Measurements from ENCODE around the gene CFAP46. TPM values are rescaled to one million over a fixed set of nuclear protein-coding genes. Genes with fewer than 3 reads are reported as not detected.

CFAP46 gene
- total RNA-seq, 1 donor = 0.09 TPM

DNA sequence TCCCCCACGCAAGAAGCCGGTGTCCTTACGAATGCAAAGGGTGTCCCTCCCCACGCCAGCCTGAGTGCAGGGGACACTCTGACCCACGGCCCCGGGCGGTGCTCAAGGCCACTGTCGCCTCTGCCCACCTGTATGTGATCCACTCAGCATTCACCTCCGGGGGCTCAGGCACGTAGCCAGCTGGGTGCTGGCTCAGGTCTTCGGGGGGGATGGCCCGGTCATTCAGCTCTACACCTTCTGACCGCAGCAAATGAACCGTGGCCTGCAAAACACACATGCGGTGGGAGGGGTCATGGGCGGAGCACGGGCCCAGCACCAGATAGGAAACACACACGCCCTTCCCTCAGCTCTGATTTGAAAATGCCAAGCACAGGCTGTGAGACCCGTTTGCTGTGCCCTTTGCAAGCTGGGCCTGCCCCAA lies 25.9 kb downstream of the CFAP46 start:
- no peak for TF ChIP-seq CTCF (IDR thresholded peaks at IDR 0.05; ENCODE audit: insufficient read depth, low read length)
- no peak for DNase-seq (ENCODE audit: low read depth)
- H3K4me3 ChIP-seq (ENCODE audit: low read depth, low read length) = no peak overlapping the region

- no peak for DNase-seq (ENCODE audit: low read depth)
- TF ChIP-seq CTCF (IDR thresholded peaks at IDR 0.05; ENCODE audit: insufficient read depth, low read length) = no peak
- H3K4me3 ChIP-seq (ENCODE audit: low read depth, low read length) = no peak overlapping the region
These were observed 27.0 kb downstream of the CFAP46 start for GRCh38 chr10:132915411-132915810.

DNA sequence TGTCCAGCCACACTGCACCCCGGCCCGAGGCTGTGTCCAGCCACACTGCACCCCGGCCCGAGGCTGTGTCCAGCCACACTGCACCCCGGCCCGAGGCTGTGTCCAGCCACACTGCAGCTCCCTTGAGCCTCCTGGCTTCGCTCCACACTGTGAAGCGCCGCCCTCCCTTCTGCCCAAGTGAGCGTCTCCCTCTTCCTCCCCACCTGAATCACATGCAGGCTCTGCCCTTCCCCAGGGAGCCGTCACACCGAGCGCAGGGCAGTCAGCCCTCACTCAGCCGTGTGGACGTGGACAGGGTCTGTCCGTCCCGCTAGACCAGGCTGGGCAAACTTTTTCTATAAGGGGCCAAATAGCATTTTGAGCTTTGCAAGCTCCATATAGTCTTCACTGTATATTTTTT lies 27.6 kb downstream of the CFAP46 start:
- TF ChIP-seq CTCF (IDR thresholded peaks at IDR 0.05; ENCODE audit: insufficient read depth, low read length) = no peak
- no peak for DNase-seq (ENCODE audit: low read depth)

DNA sequence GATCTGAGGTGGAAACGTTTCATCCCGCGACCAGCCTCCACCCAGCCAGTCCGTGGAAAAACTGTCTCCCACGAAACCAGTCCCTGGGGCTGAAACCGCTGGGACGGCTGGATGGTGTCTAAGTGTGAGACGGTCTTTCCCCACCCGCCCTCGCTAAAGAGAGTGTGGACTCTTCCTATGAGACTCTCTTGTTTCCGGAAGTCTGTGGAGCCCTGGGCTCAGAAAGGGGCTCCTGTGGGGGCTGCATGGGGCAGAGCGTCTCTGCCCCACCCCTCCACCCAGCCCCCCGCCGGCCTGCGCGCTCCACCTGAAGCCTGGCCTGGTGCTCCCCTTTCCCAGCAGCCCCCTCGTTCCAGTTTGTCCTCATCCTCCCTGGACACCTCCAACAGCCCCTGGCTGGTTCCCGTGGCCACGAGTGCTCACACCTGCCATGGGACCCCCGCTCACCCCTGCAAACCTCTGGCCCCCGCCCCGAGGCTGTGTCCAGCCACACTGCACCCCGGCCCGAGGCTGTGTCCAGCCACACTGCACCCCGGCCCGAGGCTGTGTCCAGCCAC lies 28.7 kb downstream of the CFAP46 start:
- DNase-seq (ENCODE audit: low read depth) = no peak
- no peak overlapping the region for H3K4me3 ChIP-seq (ENCODE audit: low read depth, low read length)
- no peak for TF ChIP-seq CTCF (IDR thresholded peaks at IDR 0.05; ENCODE audit: insufficient read depth, low read length)

More for the DNA sequence above, 27.6 kb downstream of the CFAP46 start:
- H3K4me3 ChIP-seq (ENCODE audit: low read depth, low read length) = no peak overlapping the region

DNA sequence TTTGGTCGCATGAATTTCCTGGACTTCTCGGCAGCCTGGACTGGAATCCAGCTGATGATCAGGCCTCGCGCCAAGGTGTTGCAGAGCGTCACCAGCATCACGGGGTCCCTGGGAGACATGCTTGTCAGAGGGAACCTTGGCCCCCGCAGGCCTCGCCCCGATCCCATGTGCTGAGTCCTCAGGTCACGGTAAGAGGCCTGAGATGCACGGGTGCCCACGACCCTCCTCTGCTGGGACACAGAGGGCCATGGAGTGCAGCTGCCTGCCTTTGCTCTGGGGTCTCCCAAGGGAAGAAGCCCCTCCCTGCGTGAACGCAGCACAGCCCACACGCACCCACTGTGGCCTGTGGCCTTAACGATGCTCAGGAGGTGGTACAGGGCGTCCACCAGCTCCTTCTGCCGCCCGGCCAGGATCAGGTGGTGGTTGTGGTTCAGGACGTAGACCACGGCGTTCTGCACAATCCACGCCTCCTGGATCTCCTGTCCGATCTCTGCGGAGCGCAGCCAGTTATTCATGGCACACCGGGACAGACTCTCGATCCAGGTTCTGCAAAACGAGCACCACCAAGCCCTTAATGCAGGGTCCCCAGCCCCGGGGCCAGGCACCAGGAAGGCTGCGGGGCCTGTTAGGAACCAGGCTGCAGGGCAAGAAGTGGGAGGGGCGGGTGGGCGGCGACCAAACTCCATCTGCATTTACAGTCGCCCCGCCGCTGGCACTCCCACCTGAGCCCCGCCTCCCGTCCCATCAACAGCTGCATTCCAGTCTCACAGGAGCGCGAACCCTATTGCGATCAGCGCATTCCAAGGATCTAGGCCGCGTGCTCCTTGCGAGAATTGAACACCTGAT lies 29.4 kb downstream of the CFAP46 start:
- DNase-seq (ENCODE audit: low read depth) = no peak
- no peak for TF ChIP-seq CTCF (IDR thresholded peaks at IDR 0.05; ENCODE audit: insufficient read depth, low read length)
- no peak overlapping the region for H3K4me3 ChIP-seq (ENCODE audit: low read depth, low read length)

GRCh38 chr10:132912225-132912712 lies 30.1 kb downstream of the CFAP46 start:
- no peak for DNase-seq (ENCODE audit: low read depth)
- H3K4me3 ChIP-seq (ENCODE audit: low read depth, low read length) = no peak overlapping the region
- no peak for TF ChIP-seq CTCF (IDR thresholded peaks at IDR 0.05; ENCODE audit: insufficient read depth, low read length)

Measured in fibroblast of the aortic adventitia (primary cell).